Pancreas (tissue), 10 donors: ENCODE results near the gene PARP8. TPM values are rescaled to one million over a fixed set of nuclear protein-coding genes. Genes with fewer than 3 reads are reported as not detected.
A peak's percentile ranks its signal among the peaks of the same experiment; 100 is the strongest.

ENCODE experiments used
- ATAC-seq, 4 donors: fragments of 200-7000 bp; cut with Tn5 transposase; one replicate each; pipeline versions ENCODE4 v1.8.0 to v1.9.1; 2020; ENCODE audit warnings: mild to moderate bottlenecking in 4 of 4, moderate library complexity in 4 of 4
- DNase-seq, 6 donors: peaks; one replicate each; pipeline ENCODE4 v3.0.0-alpha.2; 2020
- FAIRE-seq: peaks from 2 replicates; lab custom pipeline; 2012; peaks lifted over from hg19 to GRCh38; lab: Jason Lieb, UNC
- H3K27ac ChIP-seq, 4 donors: fragments of 200-600 bp; sonication (generic); 1 replicate in 3 of 4; 2 replicates in 1 of 4; pipeline versions ENCODE4 v1.5.0 to v1.8.0; 2020
- H3K27me3 ChIP-seq, 4 donors: fragments of 200-600 bp; one replicate each; pipeline ENCODE4 v1.8.0; 2021
- H3K36me3 ChIP-seq, 3 donors: fragments of 200-600 bp; sonication (generic) in 1 of 3; one replicate each; pipeline versions ENCODE4 v1.5.0 to v1.8.0; 2020 to 2021
- H3K4me1 ChIP-seq, 3 donors: fragments of 200-600 bp; one replicate each; pipeline ENCODE4 v1.8.0; 2021
- H3K4me3 ChIP-seq, 4 donors: fragments of 200-600 bp; sonication (generic) in 2 of 4; one replicate each; pipeline versions ENCODE4 v1.5.0 to v1.8.0; 2020 to 2021
- H3K9me3 ChIP-seq, 4 donors: fragments of 200-600 bp; one replicate each; pipeline ENCODE4 v1.8.0; 2021
- WGBS, 2 donors: extraction: QIAGEN DNeasy Blood & Tissue Kit; methylation state at CpG; one replicate each; pipeline ENCODE4 v1.1.7; 2013; 5-methylcytosine and 5-hydroxymethylcytosine counted together
- intact Hi-C, 3 donors: fragments of 100-400 bp; cut with DNase I; formaldehyde crosslinking; loops; one replicate each; pipeline versions ENCODE4 v1.11.1 to v1.14.2; 2022
- polyA plus RNA-seq, 2 donors: library from polyadenylated mRNA; stranded (reverse); fragments of 200-250 nt; gene quantifications; one replicate each; pipeline ENCODE4 v1.2.3, GENCODE V29; 2013
- total RNA-seq, 6 donors: library from RNA; stranded (reverse); fragmentation: NEBNext Ultra II Directional in 4 of 6; extraction: Animal tissue kit (Norgen Biotek cat#: 25700) in 4 of 6; gene quantifications; one replicate each; pipeline versions ENCODE4 v1.2.1 to v1.2.4, GENCODE V29; 2021 to 2023
- TF ChIP-seq, protein P1 (sequence below), 4 donors: fragments of 200-600 bp; sonication (generic) in 3 of 4; IDR thresholded peaks; one replicate each; pipeline versions ENCODE4 v1.5.0 to v1.8.0; 2021; ENCODE audit warnings: antibody characterized with exemption in 4 of 4
- donor health status: healthy with polysubstance abuse.
- donor health status: DM: no; HTN: no; CAD: no; lungs with moderate emphysema.
- donor health status: DM: no; HTN: no; CAD: no.
- donor health status: control.
- donor health status: control.
- donor health status: Bipolar disorder and iron deficiency.
- donor health status: DM: yes; HTN: yes; CAD: no.
- donor health status: DM: no; HTN: no; CAD: no.
- donor health status: DM: no; HTN: no; CAD: no.
- donor health status: DM: yes; HTN: yes; CAD: no.

PARP8 gene
- total and polyA plus RNA-seq, 8 donors = 4.7 to 25.0 (median 13.4) TPM

DNA sequence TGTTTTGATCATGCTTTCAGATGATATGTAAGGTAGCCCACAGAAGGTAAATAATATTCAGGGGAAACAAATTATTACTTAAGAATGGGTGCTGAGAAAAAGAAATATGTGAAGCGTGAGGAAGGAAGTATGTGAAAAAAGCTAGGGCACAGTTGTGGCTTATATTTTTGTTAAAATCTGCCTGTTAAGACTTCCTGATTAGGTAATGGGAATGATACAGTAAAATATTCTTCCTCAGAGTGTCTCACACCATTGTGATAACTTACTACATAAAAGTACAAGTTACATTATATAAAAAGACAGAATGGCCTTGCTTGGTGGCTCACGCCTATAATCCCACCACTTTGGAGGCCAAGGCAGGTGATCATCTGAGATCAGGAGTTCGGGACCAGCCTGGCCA, 18.7 kb upstream of the PARP8 start:
- intact Hi-C loops = no loop called here
- H3K27me3 ChIP-seq = no peaks in the 10 kb centered on the region
- H3K9me3 ChIP-seq = no peaks in the 10 kb centered on the region
- TF ChIP-seq, protein P1, sequence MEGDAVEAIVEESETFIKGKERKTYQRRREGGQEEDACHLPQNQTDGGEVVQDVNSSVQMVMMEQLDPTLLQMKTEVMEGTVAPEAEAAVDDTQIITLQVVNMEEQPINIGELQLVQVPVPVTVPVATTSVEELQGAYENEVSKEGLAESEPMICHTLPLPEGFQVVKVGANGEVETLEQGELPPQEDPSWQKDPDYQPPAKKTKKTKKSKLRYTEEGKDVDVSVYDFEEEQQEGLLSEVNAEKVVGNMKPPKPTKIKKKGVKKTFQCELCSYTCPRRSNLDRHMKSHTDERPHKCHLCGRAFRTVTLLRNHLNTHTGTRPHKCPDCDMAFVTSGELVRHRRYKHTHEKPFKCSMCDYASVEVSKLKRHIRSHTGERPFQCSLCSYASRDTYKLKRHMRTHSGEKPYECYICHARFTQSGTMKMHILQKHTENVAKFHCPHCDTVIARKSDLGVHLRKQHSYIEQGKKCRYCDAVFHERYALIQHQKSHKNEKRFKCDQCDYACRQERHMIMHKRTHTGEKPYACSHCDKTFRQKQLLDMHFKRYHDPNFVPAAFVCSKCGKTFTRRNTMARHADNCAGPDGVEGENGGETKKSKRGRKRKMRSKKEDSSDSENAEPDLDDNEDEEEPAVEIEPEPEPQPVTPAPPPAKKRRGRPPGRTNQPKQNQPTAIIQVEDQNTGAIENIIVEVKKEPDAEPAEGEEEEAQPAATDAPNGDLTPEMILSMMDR (IDR thresholded peaks at IDR 0.05) = no peak
- FAIRE-seq (no peak), ATAC-seq (no peak), DNase-seq (no peak)
- 77 to 86% methylated on average over 3 of the region's 3 CpGs for WGBS, 2 donors
- no peak overlapping the region for H3K27ac ChIP-seq
- H3K4me3 ChIP-seq = no peak overlapping the region
- no peaks in the 10 kb centered on the region for H3K36me3 ChIP-seq
- H3K4me1 ChIP-seq = no peaks in the 10 kb centered on the region

DNA sequence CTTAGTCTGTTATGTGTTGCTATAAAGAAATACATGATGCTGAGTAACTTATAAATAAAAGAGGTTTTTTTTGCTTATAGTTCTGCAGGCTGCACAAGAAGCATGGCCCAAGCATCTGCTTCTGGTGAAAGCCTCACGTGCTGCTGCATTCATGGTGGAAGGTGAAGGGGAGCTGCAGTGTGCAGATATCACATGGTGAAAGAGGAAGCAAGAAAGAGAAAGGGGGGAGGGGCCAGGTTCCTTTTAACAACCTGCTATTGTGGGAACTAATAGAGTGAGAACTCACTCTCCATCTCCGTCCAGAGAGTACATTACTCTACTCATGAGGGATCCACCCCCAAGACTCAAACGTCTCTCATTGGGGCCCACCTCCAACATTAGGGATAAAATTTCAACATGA, 12.5 kb upstream of the PARP8 start:
- Histone ChIP-seq H3K9me3 (no peaks in the 10 kb centered on the region), H3K4me1 (peaks cover 0 to 10% (median 7%) of the 10 kb centered on the region in 3 donors), H3K27ac (no peak overlapping the region), H3K4me3 (no peak overlapping the region), H3K36me3 (no peaks in the 10 kb centered on the region), H3K27me3 (no peaks in the 10 kb centered on the region)
- TF ChIP-seq, protein P1 (IDR thresholded peaks at IDR 0.05) = no peak
- WGBS, 2 donors = 85 to 87% methylated on average over 3 of the region's 3 CpGs
- no peak for ATAC-seq
- FAIRE-seq = no peak
- peak in 1 of 6 donors; percentile 17 for DNase-seq
- intact Hi-C loops = no loop called here

GRCh38 chr5:50655067-50655809, 11.2 kb upstream of the PARP8 start:
- TF ChIP-seq, protein P1 (IDR thresholded peaks at IDR 0.05) = no peak
- FAIRE-seq = no peak
- no peak for DNase-seq
- intact Hi-C loops = no loop called here
- Histone ChIP-seq H3K36me3 (no peaks in the 10 kb centered on the region), H3K27ac (no peak overlapping the region), H3K4me3 (no peak overlapping the region), H3K27me3 (no peaks in the 10 kb centered on the region), H3K9me3 (no peaks in the 10 kb centered on the region), H3K4me1 (peaks cover 0 to 10% (median 7%) of the 10 kb centered on the region in 3 donors)
- ATAC-seq = peak in 1 of 4 donors; percentile 12
- 43 to 48% methylated on average over 3 of the region's 3 CpGs for WGBS, 2 donors

- Histone ChIP-seq H3K36me3 (no peaks in the 10 kb centered on the region), H3K4me3 (no peak overlapping the region), H3K9me3 (no peaks in the 10 kb centered on the region), H3K4me1 (peaks cover 0 to 10% (median 7%) of the 10 kb centered on the region in 3 donors), H3K27ac (no peak overlapping the region), H3K27me3 (no peaks in the 10 kb centered on the region)
- WGBS, 2 donors = 15 to 18% methylated on average over 2 of the region's 2 CpGs
- ATAC-seq (peak; percentile 94 to 97 (median 96)), DNase-seq (peak in 4 of 6 donors; percentile 26 to 66 (median 42)), FAIRE-seq (no peak)
- TF ChIP-seq, protein P1 (IDR thresholded peaks at IDR 0.05) = no peak
- intact Hi-C loops = no loop called here
Observed at GRCh38 chr5:50655810-50656205, 10.6 kb upstream of the PARP8 start.

GRCh38 chr5:50657044-50657443, 9.4 kb upstream of the PARP8 start:
- intact Hi-C loops = no loop called here
- no peak overlapping the region for H3K4me3 ChIP-seq
- H3K4me1 ChIP-seq = peaks cover 0 to 10% (median 7%) of the 10 kb centered on the region in 3 donors
- no peaks in the 10 kb centered on the region for H3K27me3 ChIP-seq
- peak in 2 of 4 donors; percentile 26 to 61 for ATAC-seq
- DNase-seq = no peak
- no peak for FAIRE-seq
- H3K36me3 ChIP-seq = no peaks in the 10 kb centered on the region
- no peak overlapping the region for H3K27ac ChIP-seq
- TF ChIP-seq, protein P1 (IDR thresholded peaks at IDR 0.05) = no peak
- 87 to 90% methylated on average over 5 of the region's 5 CpGs for WGBS, 2 donors
- no peaks in the 10 kb centered on the region for H3K9me3 ChIP-seq
